SU-DHL-6 (cell line): ENCODE results near the gene COL4A2.

Source experiments
- H2AFZ ChIP-seq: fragments of 200-600 bp; sonication (generic); 2 replicates; pipeline ENCODE4 v1.6.1; 2014; ENCODE audit warnings: low read depth, mild to moderate bottlenecking, moderate library complexity, mixed read lengths, antibody characterized with exemption, low read length; ENCODE audit not compliant: severe bottlenecking
- H3F3A ChIP-seq: fragments of 200-600 bp; shearing (Covaris generic); 2 replicates; pipeline ENCODE4 v1.6.0; 2016; ENCODE audit warnings: antibody characterized with exemption, mild to moderate bottlenecking; ENCODE audit not compliant: insufficient read depth
- H3K27ac ChIP-seq: fragments of 200-600 bp; sonication (generic); 2 replicates; pipeline ENCODE4 v1.5.1; 2016; ENCODE audit warnings: low read depth, mild to moderate bottlenecking, low read length, moderate library complexity, mixed read lengths
- H3K27me3 ChIP-seq: fragments of 200-600 bp; sonication (generic), shearing (Covaris generic); 2 replicates; pipeline ENCODE4 v1.6.0; 2014; ENCODE audit warnings: mild to moderate bottlenecking, low read length
- H3K36me3 ChIP-seq: fragments of 200-600 bp; sonication (generic); 2 replicates; pipeline ENCODE4 v1.6.1; 2014; ENCODE audit warnings: mild to moderate bottlenecking, low read length, mixed read lengths
- H3K4me2 ChIP-seq: fragments of 300-600, 200-600 bp; shearing (Covaris generic), sonication (generic); 2 replicates; pipeline ENCODE4 v1.6.0; 2014; ENCODE audit warnings: low read length, low read depth, mild to moderate bottlenecking; ENCODE audit not compliant: poor library complexity, severe bottlenecking
- H3K4me3 ChIP-seq: fragments of 200-600 bp; sonication (generic); 2 replicates; pipeline ENCODE4 v1.5.1; 2014; ENCODE audit warnings: antibody characterized with exemption, low read length, mild to moderate bottlenecking, mixed read lengths; ENCODE audit not compliant: insufficient read depth, poor library complexity, severe bottlenecking
- H3K79me2 ChIP-seq: fragments of 200-600 bp; sonication (generic); 2 replicates; pipeline ENCODE4 v1.6.1; 2014; ENCODE audit warnings: mild to moderate bottlenecking, low read length, moderate library complexity; ENCODE audit not compliant: insufficient read depth
- H3K9ac ChIP-seq: fragments of 200-600 bp; sonication (generic); 2 replicates; pipeline ENCODE4 v1.7.0; 2014; ENCODE audit warnings: mild to moderate bottlenecking, low read length
- H3K9me2 ChIP-seq: fragments of 200-600 bp; sonication (generic); replicated peaks from 2 replicates; pipeline ENCODE4 v1.6.1; 2014; ENCODE audit warnings: low read length; ENCODE audit not compliant: insufficient read depth
- H3K9me3 ChIP-seq: fragments of 200-600 bp; sonication (generic); 2 replicates; pipeline ENCODE4 v1.6.1; 2014; ENCODE audit warnings: low read length, mixed read lengths; ENCODE audit not compliant: insufficient read depth
- H4K20me1 ChIP-seq: fragments of 200-600 bp; sonication (generic); 2 replicates; pipeline ENCODE4 v1.6.1; 2014; ENCODE audit warnings: low read depth, mild to moderate bottlenecking, antibody characterized with exemption, low read length, moderate library complexity, mixed read lengths
- CTCF ChIP-seq: fragments of 200-600 bp; sonication (generic); IDR thresholded peaks from one replicate; pipeline ENCODE4 v1.5.1; 2017; ENCODE audit warnings: antibody characterized with exemption, mild to moderate bottlenecking, low read length, moderate library complexity; ENCODE audit not compliant: insufficient read depth, poor library complexity, severe bottlenecking
- EZH2phosphoT487 ChIP-seq: fragments of 200-600 bp; sonication (generic), shearing (Covaris generic); conservative IDR thresholded peaks from 2 replicates; pipeline ENCODE4 v1.6.1; 2018; ENCODE audit warnings: mild to moderate bottlenecking, antibody characterized with exemption, low read length, moderate library complexity, mixed read lengths

Gene COL4A2

GRCh38 chr13:110279684-110280083 is 27.4 kb upstream of the COL4A2 start:
- Histone ChIP-seq H2AFZ (no peak overlapping the region), H3F3A (no peaks in the 10 kb centered on the region), H3K79me2 (no peaks in the 10 kb centered on the region), H3K4me3 (no peak overlapping the region), H3K27me3 (no peaks in the 10 kb centered on the region), H3K9me2 (no peaks in the 10 kb centered on the region), H3K36me3 (no peaks in the 10 kb centered on the region), H4K20me1 (no peaks in the 10 kb centered on the region), H3K9ac (no peak overlapping the region), H3K9me3 (no peaks in the 10 kb centered on the region), H3K27ac (no peak overlapping the region), H3K4me2 (no peak overlapping the region)
- TF ChIP-seq CTCF (no peak), EZH2phosphoT487 (no peak)

GRCh38 chr13:110280231-110280813 is 26.8 kb upstream of the COL4A2 start:
- H3K9ac ChIP-seq: no peak overlapping the region
- no peaks in the 10 kb centered on the region for H3K9me3 ChIP-seq
- no peaks in the 10 kb centered on the region for H4K20me1 ChIP-seq
- no peak overlapping the region for H3K4me3 ChIP-seq
- no peaks in the 10 kb centered on the region for H3K9me2 ChIP-seq
- H2AFZ ChIP-seq: no peak overlapping the region
- H3K36me3 ChIP-seq: no peaks in the 10 kb centered on the region
- TF ChIP-seq EZH2phosphoT487: no peak
- TF ChIP-seq CTCF: no peak
- H3F3A ChIP-seq: no peaks in the 10 kb centered on the region
- no peaks in the 10 kb centered on the region for H3K27me3 ChIP-seq
- no peak overlapping the region for H3K4me2 ChIP-seq
- no peaks in the 10 kb centered on the region for H3K79me2 ChIP-seq
- H3K27ac ChIP-seq: no peak overlapping the region

- H3K27me3 ChIP-seq: no peaks in the 10 kb centered on the region
- H3F3A ChIP-seq: no peaks in the 10 kb centered on the region
- H3K9me3 ChIP-seq: no peaks in the 10 kb centered on the region
- no peak overlapping the region for H3K4me2 ChIP-seq
- H3K9ac ChIP-seq: no peak overlapping the region
- H3K9me2 ChIP-seq: no peaks in the 10 kb centered on the region
- no peaks in the 10 kb centered on the region for H3K36me3 ChIP-seq
- H3K27ac ChIP-seq: no peak overlapping the region
- no peaks in the 10 kb centered on the region for H3K79me2 ChIP-seq
- no peak overlapping the region for H3K4me3 ChIP-seq
- TF ChIP-seq CTCF (no peak), EZH2phosphoT487 (no peak)
- H4K20me1 ChIP-seq: no peaks in the 10 kb centered on the region
- no peak overlapping the region for H2AFZ ChIP-seq
Measured at GRCh38 chr13:110280985-110281688, 25.9 kb upstream of the COL4A2 start.
